Neural crest cell (in vitro differentiated cells): Measurements from ENCODE around the gene TUBB6. TPM values are rescaled to one million over a fixed set of nuclear protein-coding genes. Genes with fewer than 3 reads are reported as not detected.
A peak's percentile ranks its signal among the peaks of the same experiment; 100 is the strongest.

Experiments
- DNase-seq: peaks from one replicate; pipeline ENCODE4 v3.0.0; 2021; ENCODE audit warnings: low read depth, mixed read lengths, low spot score
- H3K27ac Mint-ChIP-seq: one replicate; pipeline ENCODE4 v1.8.0; 2021; ENCODE audit warnings: mild to moderate bottlenecking, mixed read lengths; ENCODE audit not compliant: unreplicated experiment
- H3K27me3 Mint-ChIP-seq: 2 replicates; pipeline ENCODE4 v1.8.0; 2021; ENCODE audit warnings: low read depth, mild to moderate bottlenecking, mixed read lengths
- H3K36me3 Mint-ChIP-seq: 2 replicates; pipeline ENCODE4 v1.8.0; 2021; ENCODE audit warnings: low read depth, mild to moderate bottlenecking, mixed read lengths
- H3K4me1 Mint-ChIP-seq: 2 replicates; pipeline ENCODE4 v1.8.0; 2021; ENCODE audit warnings: mixed read lengths
- H3K4me3 Mint-ChIP-seq: one replicate; pipeline ENCODE4 v1.8.0; 2021; ENCODE audit warnings: mild to moderate bottlenecking, mixed read lengths
- H3K9me3 Mint-ChIP-seq: 2 replicates; pipeline ENCODE4 v1.8.0; 2021; ENCODE audit warnings: mixed read lengths
- total RNA-seq: library from RNA; stranded (reverse); gene quantifications from 2 replicates; pipeline ENCODE4 v1.2.1, GENCODE V29; 2021
- TF ChIP-seq, protein P1 (sequence below): fragments of 200-600 bp; sonication (generic); conservative IDR thresholded peaks from 2 replicates; pipeline ENCODE4 v1.5.0; 2021; ENCODE audit warnings: antibody characterized with exemption, mild to moderate bottlenecking

TUBB6 gene
- total RNA-seq, 1 donor from 2014 or later = 77.8 TPM

DNA sequence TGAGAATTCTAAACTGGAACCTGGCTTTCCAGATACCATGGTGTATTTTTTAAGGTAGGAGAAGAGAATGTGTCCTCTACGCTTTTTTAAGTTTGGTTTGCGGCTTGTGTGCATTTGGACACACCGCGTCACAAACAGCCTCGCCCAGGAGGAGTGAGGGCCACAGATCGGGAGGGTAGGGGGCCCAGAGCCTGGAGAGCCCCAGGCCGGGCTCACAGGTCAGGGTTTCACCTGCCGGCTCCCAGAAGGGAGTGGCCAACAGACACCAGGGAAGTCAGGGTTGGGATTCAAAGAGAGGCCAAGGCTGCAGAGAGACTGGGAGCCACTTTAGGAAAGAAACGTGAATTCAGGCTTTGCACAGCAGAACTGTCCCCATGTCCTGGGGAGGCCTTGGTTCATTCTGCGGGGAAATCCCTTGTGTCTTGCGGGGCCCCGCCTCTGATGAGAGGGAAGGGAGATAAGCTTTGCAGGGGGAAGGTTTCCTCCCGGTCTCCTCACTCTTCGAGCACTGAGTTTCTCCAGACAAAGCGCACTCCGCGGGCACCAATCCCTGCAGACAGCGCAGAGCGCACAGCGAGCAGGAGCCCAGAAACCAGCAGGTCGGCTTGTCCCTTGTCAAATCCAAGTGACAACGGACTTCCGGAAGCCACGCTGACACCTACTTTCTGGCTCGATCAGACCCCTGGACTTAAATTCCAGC is 2.0 kb upstream of the TUBB6 start:
- Mint-ChIP-seq H3K27me3 (peaks cover 37% of the 10 kb centered on the region), H3K36me3 (peaks cover 9% of the 10 kb centered on the region), H3K4me3 (peak overlapping the region; percentile 96), H3K4me1 (peaks cover 20% of the 10 kb centered on the region), H3K27ac (no peak overlapping the region), H3K9me3 (peaks cover 3% of the 10 kb centered on the region)
- no peak for DNase-seq
- TF ChIP-seq, protein P1, sequence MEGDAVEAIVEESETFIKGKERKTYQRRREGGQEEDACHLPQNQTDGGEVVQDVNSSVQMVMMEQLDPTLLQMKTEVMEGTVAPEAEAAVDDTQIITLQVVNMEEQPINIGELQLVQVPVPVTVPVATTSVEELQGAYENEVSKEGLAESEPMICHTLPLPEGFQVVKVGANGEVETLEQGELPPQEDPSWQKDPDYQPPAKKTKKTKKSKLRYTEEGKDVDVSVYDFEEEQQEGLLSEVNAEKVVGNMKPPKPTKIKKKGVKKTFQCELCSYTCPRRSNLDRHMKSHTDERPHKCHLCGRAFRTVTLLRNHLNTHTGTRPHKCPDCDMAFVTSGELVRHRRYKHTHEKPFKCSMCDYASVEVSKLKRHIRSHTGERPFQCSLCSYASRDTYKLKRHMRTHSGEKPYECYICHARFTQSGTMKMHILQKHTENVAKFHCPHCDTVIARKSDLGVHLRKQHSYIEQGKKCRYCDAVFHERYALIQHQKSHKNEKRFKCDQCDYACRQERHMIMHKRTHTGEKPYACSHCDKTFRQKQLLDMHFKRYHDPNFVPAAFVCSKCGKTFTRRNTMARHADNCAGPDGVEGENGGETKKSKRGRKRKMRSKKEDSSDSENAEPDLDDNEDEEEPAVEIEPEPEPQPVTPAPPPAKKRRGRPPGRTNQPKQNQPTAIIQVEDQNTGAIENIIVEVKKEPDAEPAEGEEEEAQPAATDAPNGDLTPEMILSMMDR = no peak

DNA sequence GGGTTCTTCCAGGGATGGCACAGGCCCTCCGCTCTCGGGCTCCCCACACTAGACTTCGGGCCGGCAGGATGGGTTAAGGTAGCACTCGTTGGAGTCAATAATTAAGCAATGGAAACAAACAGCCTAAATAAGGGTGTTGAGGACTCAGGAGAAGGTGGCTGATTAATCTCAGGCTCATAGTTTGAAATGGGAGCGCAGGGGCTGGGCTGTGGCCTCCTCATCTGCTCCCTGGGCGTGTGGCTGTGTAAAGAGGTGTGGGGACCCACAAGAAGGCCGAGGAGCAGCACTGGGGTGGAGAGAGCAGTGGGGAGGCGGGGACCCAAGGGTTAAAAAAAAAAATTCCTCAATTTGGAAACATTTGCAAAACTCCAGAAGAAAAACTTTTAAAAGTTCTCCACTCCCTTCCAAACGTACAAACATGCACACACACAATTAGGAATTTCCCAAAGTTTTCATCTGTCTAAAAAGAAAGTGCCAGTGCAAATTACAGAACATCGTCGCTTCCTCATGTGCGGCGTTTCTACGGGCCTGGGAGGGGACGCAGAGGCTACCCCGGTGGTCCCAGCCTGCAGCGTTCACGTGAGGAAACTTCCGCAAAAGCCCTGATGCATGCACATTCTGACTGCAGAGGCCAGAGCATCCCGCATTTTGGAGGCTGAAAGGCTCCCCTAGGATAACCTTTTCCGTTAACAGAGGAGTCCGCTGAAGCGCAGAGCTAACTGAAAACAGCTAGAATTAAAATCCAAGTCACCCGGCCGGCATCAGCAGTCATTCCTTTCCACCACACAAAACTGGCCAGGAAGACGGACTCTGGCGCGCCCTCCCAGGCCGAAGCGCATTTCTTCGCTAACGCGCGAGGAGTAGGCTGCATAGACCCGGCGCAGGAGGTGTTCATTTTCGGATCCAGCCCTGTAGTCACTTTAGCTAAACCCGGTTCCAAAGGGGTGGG is 1.0 kb upstream of the TUBB6 start:
- peak overlapping the region; percentile 50 for H3K27ac Mint-ChIP-seq
- peaks cover 37% of the 10 kb centered on the region for H3K27me3 Mint-ChIP-seq
- peaks cover 7% of the 10 kb centered on the region for H3K9me3 Mint-ChIP-seq
- TF ChIP-seq, protein P1 = no peak
- peaks cover 20% of the 10 kb centered on the region for H3K4me1 Mint-ChIP-seq
- peak; percentile 25 for DNase-seq
- peak overlapping the region; percentile 96 for H3K4me3 Mint-ChIP-seq
- peaks cover 19% of the 10 kb centered on the region for H3K36me3 Mint-ChIP-seq

DNA sequence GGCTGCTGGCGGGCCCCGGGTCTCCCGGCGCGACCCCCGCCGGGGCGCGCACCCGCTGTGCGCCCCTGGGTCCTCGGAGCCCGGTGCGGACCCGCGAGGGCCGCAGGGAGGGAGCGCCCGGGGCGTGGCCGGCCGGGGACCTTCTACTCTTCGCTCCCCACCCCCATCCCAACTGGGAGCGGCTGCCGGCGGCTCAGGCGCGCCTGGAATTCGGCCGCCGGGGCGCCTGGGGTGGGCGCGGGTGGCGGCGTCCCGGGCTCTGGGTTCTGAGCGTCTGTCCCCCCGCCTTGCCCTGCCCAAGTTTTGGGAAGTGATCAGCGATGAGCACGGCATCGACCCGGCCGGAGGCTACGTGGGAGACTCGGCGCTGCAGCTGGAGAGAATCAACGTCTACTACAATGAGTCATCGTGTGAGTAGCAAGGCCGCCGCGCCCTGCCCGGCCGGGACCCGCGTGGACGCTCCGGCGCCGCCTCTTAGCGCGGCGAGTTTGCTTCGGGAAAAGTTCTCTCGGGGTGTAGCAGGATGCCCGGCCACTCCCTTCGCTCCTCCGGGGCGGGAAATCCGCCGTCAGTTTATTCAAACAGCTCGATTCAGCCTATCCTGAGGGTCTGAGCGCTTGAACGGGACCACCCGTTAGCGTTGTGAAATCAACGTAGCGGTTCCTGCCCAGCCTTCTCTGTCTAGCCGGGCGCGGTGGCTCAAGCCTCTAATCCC is 502 bp downstream of the TUBB6 start:
- H3K4me1 Mint-ChIP-seq = peaks cover 21% of the 10 kb centered on the region
- H3K4me3 Mint-ChIP-seq = peak overlapping the region; percentile 92
- peaks cover 29% of the 10 kb centered on the region for H3K36me3 Mint-ChIP-seq
- peak overlapping the region; percentile 54 for H3K27ac Mint-ChIP-seq
- DNase-seq = peak; percentile 53
- peaks cover 7% of the 10 kb centered on the region for H3K9me3 Mint-ChIP-seq
- H3K27me3 Mint-ChIP-seq = peaks cover 37% of the 10 kb centered on the region
- TF ChIP-seq, protein P1 = no peak

DNA sequence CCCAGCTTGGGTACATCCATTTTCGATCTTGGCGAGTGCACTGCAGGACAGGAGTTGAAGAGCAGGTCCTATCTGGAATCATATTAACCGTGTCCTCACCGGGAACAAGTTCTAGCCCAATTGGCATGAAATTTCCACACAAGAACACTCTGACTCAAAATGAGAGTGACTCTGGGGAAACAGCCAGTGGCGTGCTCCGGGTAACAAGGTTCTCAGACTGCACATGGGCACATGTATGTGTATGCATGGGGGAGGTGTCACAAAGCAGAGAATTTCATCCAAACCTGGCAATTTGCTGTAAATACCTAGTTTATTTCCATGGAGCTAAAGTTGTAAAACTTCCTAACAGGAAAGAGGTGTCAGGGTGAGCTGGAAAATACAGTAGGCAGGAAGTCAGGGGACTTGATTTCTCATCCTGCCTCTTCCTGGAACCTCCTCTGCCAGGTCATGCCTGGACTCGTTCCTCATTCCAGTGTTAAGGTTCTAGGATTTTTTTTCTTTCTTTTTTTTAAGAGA is 1.7 kb downstream of the TUBB6 start:
- peaks cover 34% of the 10 kb centered on the region for H3K36me3 Mint-ChIP-seq
- no peak overlapping the region for H3K27ac Mint-ChIP-seq
- DNase-seq = no peak
- peaks cover 30% of the 10 kb centered on the region for H3K27me3 Mint-ChIP-seq
- TF ChIP-seq, protein P1 = no peak
- peaks cover 25% of the 10 kb centered on the region for H3K4me1 Mint-ChIP-seq
- H3K4me3 Mint-ChIP-seq = peak overlapping the region; percentile 92
- H3K9me3 Mint-ChIP-seq = peaks cover 7% of the 10 kb centered on the region

DNA sequence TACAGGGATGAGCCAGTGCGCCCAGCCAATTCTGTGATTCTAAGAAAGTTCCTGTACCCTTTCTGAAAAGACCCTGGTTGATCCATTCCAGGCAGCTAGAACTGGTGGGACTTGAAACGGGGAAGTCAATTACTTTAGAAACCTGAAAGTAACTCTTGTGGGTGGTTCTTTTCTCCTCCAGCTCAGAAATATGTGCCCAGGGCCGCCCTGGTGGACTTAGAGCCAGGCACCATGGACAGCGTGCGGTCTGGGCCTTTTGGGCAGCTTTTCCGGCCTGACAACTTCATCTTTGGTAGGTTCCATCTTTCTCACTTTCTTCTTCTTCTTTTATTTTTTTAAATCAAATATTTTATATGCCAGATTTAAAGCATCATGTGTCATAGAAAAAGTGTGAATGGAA is 2.7 kb downstream of the TUBB6 start:
- Mint-ChIP-seq H3K36me3 (peaks cover 35% of the 10 kb centered on the region), H3K27me3 (peaks cover 26% of the 10 kb centered on the region), H3K4me3 (peak overlapping the region; percentile 74), H3K4me1 (peaks cover 25% of the 10 kb centered on the region), H3K27ac (no peak overlapping the region), H3K9me3 (peaks cover 7% of the 10 kb centered on the region)
- no peak for DNase-seq
- TF ChIP-seq, protein P1 = no peak
